Gastrocnemius medialis (tissue), 4 donors: Measurements from ENCODE around the gene RBM33. TPM values are rescaled to one million over a fixed set of nuclear protein-coding genes. Genes with fewer than 3 reads are reported as not detected.
A peak's percentile ranks its signal among the peaks of the same experiment; 100 is the strongest.

ENCODE experiments used
- ATAC-seq, 2 donors: fragments of 150-250 bp; one replicate each; pipeline ENCODE4 v1.9.1; 2016
- DNase-seq, 2 donors: peaks; one replicate each; pipeline ENCODE4 v3.0.0-alpha.2; 2019
- H3K27ac ChIP-seq, 4 donors: fragments of 200-600 bp; sonication (generic); 1 replicate in 1 of 4; 2 replicates in 3 of 4; pipeline ENCODE4 v1.5.1; 2016 to 2018; ENCODE audit warnings: mild to moderate bottlenecking in 2 of 4, moderate library complexity in 1 of 4
- H3K27me3 ChIP-seq, 3 donors: fragments of 200-600 bp; sonication (generic) in 2 of 3; 1 replicate in 1 of 3; 2 replicates in 2 of 3; pipeline versions ENCODE4 v1.5.1 to v1.6.0; 2016 to 2019; ENCODE audit warnings: mild to moderate bottlenecking in 1 of 3, moderate library complexity in 1 of 3
- H3K36me3 ChIP-seq, 2 donors: fragments of 200-600 bp; sonication (generic) in 1 of 2; one replicate each; pipeline ENCODE4 v1.5.1; 2017 to 2018
- H3K4me1 ChIP-seq, 2 donors: fragments of 200-600 bp; sonication (generic) in 1 of 2; one replicate each; pipeline ENCODE4 v1.5.1; 2016 to 2017; ENCODE audit warnings: mild to moderate bottlenecking in 2 of 2
- H3K4me3 ChIP-seq, 4 donors: fragments of 200-600 bp; sonication (generic) in 3 of 4; 1 replicate in 1 of 4; 2 replicates in 3 of 4; pipeline ENCODE4 v1.5.1; 2016 to 2019; ENCODE audit warnings: mild to moderate bottlenecking in 2 of 4
- H3K9me3 ChIP-seq, 3 donors: fragments of 200-600 bp; sonication (generic) in 2 of 3; 1 replicate in 1 of 3; 2 replicates in 2 of 3; pipeline ENCODE4 v1.5.1; 2016 to 2019
- POLR2A ChIP-seq, 2 donors: fragments of 450-650 bp; IDR thresholded peaks; one replicate each; pipeline ENCODE4 v1.6.1; 2017; ENCODE audit warnings: antibody characterized with exemption in 2 of 2, mild to moderate bottlenecking in 2 of 2, moderate library complexity in 2 of 2
- in situ Hi-C, 4 donors: fragments of 200-750 bp; cut with MboI; loops; one replicate each; pipeline versions ENCODE4 v1.15.0 to v1.8.0; 2017; ENCODE audit warnings: low sequenced_read_pairs in 4 of 4
- intact Hi-C: fragments of 100-400 bp; cut with DNase I; formaldehyde crosslinking; loops from one replicate; pipeline ENCODE4 v1.15.1; 2023; ENCODE audit warnings: low total_unique reads
- total RNA-seq, 4 donors: library from RNA; depleted of rRNA; stranded (reverse); fragments of >200 nt; gene quantifications; one replicate each; pipeline versions ENCODE4 v1.1.0 to v1.2.3, GENCODE V29; 2016
- TF ChIP-seq, protein P1 (sequence below), 5 experiments: fragments of 450-650 bp in 3 of 5; fragments of 200-600 bp in 2 of 5; sonication (generic) in 2 of 5; IDR thresholded peaks in 4 of 5; conservative IDR thresholded peaks in 1 of 5; 1 replicate in 4 of 5; 2 replicates in 1 of 5; pipeline ENCODE4 v1.5.1; 2016 to 2019; ENCODE audit warnings: antibody characterized with exemption in 5 of 5, mild to moderate bottlenecking in 3 of 5, moderate library complexity in 3 of 5

The RBM33 gene, protein sequence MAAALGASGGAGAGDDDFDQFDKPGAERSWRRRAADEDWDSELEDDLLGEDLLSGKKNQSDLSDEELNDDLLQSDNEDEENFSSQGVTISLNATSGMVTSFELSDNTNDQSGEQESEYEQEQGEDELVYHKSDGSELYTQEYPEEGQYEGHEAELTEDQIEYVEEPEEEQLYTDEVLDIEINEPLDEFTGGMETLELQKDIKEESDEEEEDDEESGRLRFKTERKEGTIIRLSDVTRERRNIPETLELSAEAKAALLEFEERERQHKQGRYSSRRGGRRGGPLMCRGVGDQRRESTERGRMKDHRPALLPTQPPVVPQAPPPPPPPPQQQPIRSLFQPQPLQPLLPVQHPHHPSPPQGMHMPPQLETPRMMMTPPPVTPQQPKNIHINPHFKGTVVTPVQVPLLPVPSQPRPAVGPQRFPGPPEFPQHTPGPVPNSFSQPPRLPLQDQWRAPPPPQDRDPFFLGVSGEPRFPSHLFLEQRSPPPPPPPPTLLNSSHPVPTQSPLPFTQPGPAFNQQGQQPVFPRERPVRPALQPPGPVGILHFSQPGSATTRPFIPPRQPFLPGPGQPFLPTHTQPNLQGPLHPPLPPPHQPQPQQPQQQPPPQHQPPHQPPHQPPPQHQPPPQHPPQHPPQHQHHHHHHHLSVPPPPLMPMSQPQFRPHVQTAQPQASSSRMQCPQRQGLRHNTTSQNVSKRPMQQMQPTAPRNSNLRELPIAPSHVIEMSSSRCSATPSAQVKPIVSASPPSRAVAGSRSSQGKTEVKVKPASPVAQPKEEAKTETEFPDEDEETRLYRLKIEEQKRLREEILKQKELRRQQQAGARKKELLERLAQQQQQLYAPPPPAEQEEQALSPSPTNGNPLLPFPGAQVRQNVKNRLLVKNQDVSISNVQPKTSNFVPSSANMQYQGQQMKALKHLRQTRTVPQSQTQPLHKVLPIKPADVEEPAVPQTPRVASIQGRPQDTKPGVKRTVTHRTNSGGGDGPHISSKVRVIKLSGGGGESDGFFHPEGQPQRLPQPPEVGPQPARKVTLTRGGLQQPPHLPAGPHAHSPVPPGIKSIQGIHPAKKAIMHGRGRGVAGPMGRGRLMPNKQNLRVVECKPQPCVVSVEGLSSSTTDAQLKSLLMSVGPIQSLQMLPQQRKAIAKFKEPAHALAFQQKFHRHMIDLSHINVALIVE
- total RNA-seq: 10 to 100 TPM; 16.6 to 30.0 (median 28.1) TPM

DNA sequence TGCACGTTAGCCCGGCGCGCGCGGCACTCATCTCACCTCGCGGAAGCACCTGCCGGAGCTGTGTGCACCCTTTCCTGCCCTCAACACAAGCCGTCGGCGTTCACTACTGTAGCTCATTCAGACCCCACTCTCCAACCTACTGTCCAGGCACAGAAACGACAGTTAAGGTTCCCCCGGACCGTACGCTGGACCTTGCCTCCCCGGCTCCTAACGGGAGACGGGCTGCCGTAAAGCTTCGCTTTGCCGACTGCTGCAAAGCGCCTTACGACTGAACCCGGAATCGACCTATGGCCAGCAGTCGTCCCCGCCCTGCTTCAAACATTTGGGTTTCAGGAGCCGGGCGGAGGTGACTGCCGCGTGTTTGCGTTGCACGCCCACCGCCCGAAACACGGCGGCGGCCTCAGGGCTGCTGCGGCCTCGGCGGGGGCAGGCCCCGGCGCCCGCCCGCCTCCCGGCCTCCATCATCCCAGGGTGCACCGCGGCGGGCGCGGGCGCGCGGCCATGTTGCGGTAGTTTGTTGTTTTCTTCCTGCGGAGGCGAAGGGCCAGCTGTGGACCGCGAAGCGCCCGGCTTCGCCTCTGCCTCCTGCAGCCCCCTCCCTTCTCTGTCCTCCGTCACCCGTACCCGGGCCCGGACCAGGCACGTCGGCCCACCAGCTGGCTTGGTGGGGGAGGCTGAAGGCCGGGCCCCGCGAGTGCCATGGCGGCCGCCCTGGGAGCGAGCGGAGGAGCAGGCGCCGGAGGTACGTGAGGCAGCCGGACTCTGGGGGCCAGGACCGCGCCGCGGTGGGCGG, at the start of gene RBM33:
RBM33 (plus strand) TSS at position 484 of the 793 bp plus-strand sequence; CDS start at position 700, 216 bp downstream.
- TF ChIP-seq POLR2A (IDR thresholded peaks at IDR 0.05): peak; percentile 48 to 55
- TF ChIP-seq, protein P1, sequence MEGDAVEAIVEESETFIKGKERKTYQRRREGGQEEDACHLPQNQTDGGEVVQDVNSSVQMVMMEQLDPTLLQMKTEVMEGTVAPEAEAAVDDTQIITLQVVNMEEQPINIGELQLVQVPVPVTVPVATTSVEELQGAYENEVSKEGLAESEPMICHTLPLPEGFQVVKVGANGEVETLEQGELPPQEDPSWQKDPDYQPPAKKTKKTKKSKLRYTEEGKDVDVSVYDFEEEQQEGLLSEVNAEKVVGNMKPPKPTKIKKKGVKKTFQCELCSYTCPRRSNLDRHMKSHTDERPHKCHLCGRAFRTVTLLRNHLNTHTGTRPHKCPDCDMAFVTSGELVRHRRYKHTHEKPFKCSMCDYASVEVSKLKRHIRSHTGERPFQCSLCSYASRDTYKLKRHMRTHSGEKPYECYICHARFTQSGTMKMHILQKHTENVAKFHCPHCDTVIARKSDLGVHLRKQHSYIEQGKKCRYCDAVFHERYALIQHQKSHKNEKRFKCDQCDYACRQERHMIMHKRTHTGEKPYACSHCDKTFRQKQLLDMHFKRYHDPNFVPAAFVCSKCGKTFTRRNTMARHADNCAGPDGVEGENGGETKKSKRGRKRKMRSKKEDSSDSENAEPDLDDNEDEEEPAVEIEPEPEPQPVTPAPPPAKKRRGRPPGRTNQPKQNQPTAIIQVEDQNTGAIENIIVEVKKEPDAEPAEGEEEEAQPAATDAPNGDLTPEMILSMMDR (IDR thresholded peaks at IDR 0.05 in 4 of 5, conservative IDR thresholded peaks at IDR 0.05 in 1 of 5): no peak
- peak within 1 kb of the TSS; percentile 83 to 99 (median 90) for H3K4me3 ChIP-seq
- peaks cover 0 to 22% of the 10 kb centered on the region in 2 donors for H3K36me3 ChIP-seq
- in situ Hi-C loops: no loop called here
- H3K9me3 ChIP-seq: peaks cover 0 to 6% (median 0%) of the 10 kb centered on the region in 3 donors
- DNase-seq (peak; percentile 62 to 70), ATAC-seq (peak; percentile 92)
- H3K4me1 ChIP-seq: peaks cover 29% of the 10 kb centered on the region in 2 donors
- intact Hi-C loops: loop anchor here (2.0 to 5.0 kb wide), 2 partner anchors 63 to 642 kb away; partner anchors contain the start of gene PAXIP1
- peak within 1 kb of the TSS; percentile 93 to 98 (median 96) for H3K27ac ChIP-seq
- H3K27me3 ChIP-seq: no peaks in the 10 kb centered on the region

DNA sequence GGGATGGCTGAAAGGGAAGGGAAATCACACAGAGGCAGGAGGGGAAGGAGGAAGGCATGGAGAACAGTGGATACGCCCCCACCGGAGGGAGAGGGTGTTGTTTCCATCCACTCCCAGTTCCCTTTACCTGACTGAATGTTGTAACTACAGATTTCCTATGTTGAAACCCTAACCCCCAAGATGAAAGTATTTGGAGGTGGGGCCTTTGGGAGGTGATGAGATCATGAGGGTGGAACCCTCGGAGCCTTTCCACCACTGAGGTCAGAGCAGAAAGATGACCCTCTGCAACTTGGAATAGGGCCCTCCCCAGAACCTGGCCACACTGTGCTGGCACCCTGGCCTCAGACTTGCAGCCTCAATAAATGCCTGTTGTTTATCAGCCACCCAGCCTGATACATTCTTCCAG, 49.5 kb upstream of the RBM33 start:
- H3K4me1 ChIP-seq: no peaks in the 10 kb centered on the region
- no peaks in the 10 kb centered on the region for H3K36me3 ChIP-seq
- intact Hi-C loops: no loop called here
- TF ChIP-seq, protein P1 (IDR thresholded peaks at IDR 0.05 in 4 of 5, conservative IDR thresholded peaks at IDR 0.05 in 1 of 5): no peak
- TF ChIP-seq POLR2A (IDR thresholded peaks at IDR 0.05): no peak
- H3K27ac ChIP-seq: no peak overlapping the region
- no peaks in the 10 kb centered on the region for H3K9me3 ChIP-seq
- no peak overlapping the region for H3K4me3 ChIP-seq
- peaks cover 0 to 7% (median 0%) of the 10 kb centered on the region in 3 donors for H3K27me3 ChIP-seq
- in situ Hi-C loops: loop anchor here in 2 of 4 donors (5.0 kb wide), 1 partner anchor 172 kb away; no protein-coding TSS in a partner anchor
- no peak for ATAC-seq
- DNase-seq: no peak

DNA sequence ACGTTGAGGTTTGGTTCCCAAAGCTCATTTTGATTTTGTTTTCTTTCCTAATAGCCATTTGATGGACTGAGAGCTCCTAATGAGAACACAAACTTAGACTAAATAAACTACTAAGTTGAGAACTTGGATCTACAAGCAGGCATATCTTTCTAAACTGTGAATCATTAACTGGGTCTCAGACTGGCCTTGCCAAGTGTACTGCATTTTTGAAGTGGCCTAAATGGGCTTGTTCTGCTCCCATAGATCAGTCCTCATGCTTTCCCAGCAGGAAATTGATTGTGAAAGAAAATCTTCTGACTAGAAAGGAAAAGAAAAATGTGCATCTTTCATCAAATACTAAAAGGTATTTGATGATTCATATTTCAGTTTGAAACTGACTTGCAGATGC, 46.7 kb upstream of the RBM33 start:
- DNase-seq (no peak), ATAC-seq (no peak)
- in situ Hi-C loops (loop anchor here in 2 of 4 donors (5.0 kb wide), 1 partner anchor 170 kb away; no protein-coding TSS in a partner anchor), intact Hi-C loops (loop anchor here (1.0 kb wide), 2 partner anchors 141 to 171 kb away; no protein-coding TSS in a partner anchor)
- H3K4me3 ChIP-seq: no peak overlapping the region
- H3K36me3 ChIP-seq: no peaks in the 10 kb centered on the region
- TF ChIP-seq, protein P1 (IDR thresholded peaks at IDR 0.05 in 4 of 5, conservative IDR thresholded peaks at IDR 0.05 in 1 of 5): no peak
- TF ChIP-seq POLR2A (IDR thresholded peaks at IDR 0.05): no peak
- H3K27me3 ChIP-seq: peaks cover 0 to 7% (median 0%) of the 10 kb centered on the region in 3 donors
- no peaks in the 10 kb centered on the region for H3K9me3 ChIP-seq
- H3K4me1 ChIP-seq: no peaks in the 10 kb centered on the region
- no peak overlapping the region for H3K27ac ChIP-seq
